HEK293T (cell line): ENCODE measurements around the gene MAP2K5.

Experiments
- BHLHE40 ChIP-seq: fragments of 450-650 bp; IDR thresholded peaks from 2 replicates; pipeline ENCODE4 v1.6.1; 2016; ENCODE audit warnings: mild to moderate bottlenecking, moderate library complexity, borderline replicate concordance
- FOXA1 ChIP-seq: fragments of 450-650 bp; IDR thresholded peaks from 2 replicates; pipeline ENCODE4 v1.6.1; 2016; ENCODE audit warnings: mild to moderate bottlenecking
- L3MBTL2 ChIP-seq: fragments of 450-650 bp; conservative IDR thresholded peaks from 2 replicates; pipeline ENCODE4 v1.6.1; 2016; ENCODE audit warnings: mild to moderate bottlenecking
- NFRKB ChIP-seq: fragments of 450-650 bp; IDR thresholded peaks from 2 replicates; pipeline ENCODE4 v1.6.1; 2016; ENCODE audit warnings: mild to moderate bottlenecking, moderate library complexity
- PKNOX1 ChIP-seq: fragments of 450-650 bp; IDR thresholded peaks from 2 replicates; pipeline ENCODE4 v1.6.1; 2016
- SP1 ChIP-seq: fragments of 450-650 bp; IDR thresholded peaks from 2 replicates; pipeline ENCODE4 v1.6.1; 2017
- SUZ12 ChIP-seq: fragments of 450-650 bp; IDR thresholded peaks from 2 replicates; pipeline ENCODE4 v1.6.1; 2016; ENCODE audit warnings: mild to moderate bottlenecking

GRCh38 chr15:67495585-67495984 lies 46.9 kb upstream of the MAP2K5 start:
- TF ChIP-seq NFRKB (no peak), FOXA1 (no peak), BHLHE40 (no peak), SP1 (no peak), PKNOX1 (no peak), SUZ12 (no peak), L3MBTL2 (no peak)
